ELR (cell line): Measurements from ENCODE around the gene PIGR.
A peak's percentile ranks its signal among the peaks of the same experiment; 100 is the strongest.

Experiments used
- DNase-seq: peaks from one replicate; pipeline ENCODE4 v3.0.0-alpha.2; 2015; ENCODE audit warnings: low read depth

Gene PIGR

GRCh38 chr1:206958144-206958543 lies 11.9 kb upstream of the PIGR start:
- DNase-seq, result no peak

- DNase-seq, result no peak
Measured at GRCh38 chr1:206957639-206958038, 11.4 kb upstream of the PIGR start.

- no peak for DNase-seq
Measured at GRCh38 chr1:206955476-206956451, 9.5 kb upstream of the PIGR start.

- no peak for DNase-seq
Measured at GRCh38 chr1:206954459-206955342, 8.4 kb upstream of the PIGR start.

GRCh38 chr1:206953626-206954025 lies 7.4 kb upstream of the PIGR start:
- no peak for DNase-seq

- DNase-seq, result no peak
Measured at GRCh38 chr1:206953126-206953525, 6.9 kb upstream of the PIGR start.

GRCh38 chr1:206952171-206952570 lies 5.9 kb upstream of the PIGR start:
- peak; percentile 6 for DNase-seq

- DNase-seq, result no peak
Measured at GRCh38 chr1:206951318-206952100, 5.2 kb upstream of the PIGR start.

- no peak for DNase-seq
Measured at GRCh38 chr1:206949641-206950040, 3.4 kb upstream of the PIGR start.

- no peak for DNase-seq
Measured at GRCh38 chr1:206949208-206949607, 2.9 kb upstream of the PIGR start.

- DNase-seq, result no peak
Measured at GRCh38 chr1:206947255-206947654, 989 bp upstream of the PIGR start.

- no peak for DNase-seq
Measured at GRCh38 chr1:206945779-206946178, 487 bp downstream of the PIGR start.

GRCh38 chr1:206944703-206945102 lies 1.6 kb downstream of the PIGR start:
- no peak for DNase-seq

- DNase-seq, result no peak
Measured at GRCh38 chr1:206941766-206942418, 4.4 kb downstream of the PIGR start.

GRCh38 chr1:206940588-206940936 lies 5.7 kb downstream of the PIGR start:
- DNase-seq, result no peak

- DNase-seq, result no peak
Measured at GRCh38 chr1:206939841-206940587, 6.3 kb downstream of the PIGR start.

- no peak for DNase-seq
Measured at GRCh38 chr1:206939131-206939530, 7.1 kb downstream of the PIGR start.

GRCh38 chr1:206937425-206937824 lies 8.8 kb downstream of the PIGR start:
- no peak for DNase-seq

- DNase-seq, result peak; percentile 47
Measured at GRCh38 chr1:206935491-206936067, 10.7 kb downstream of the PIGR start.

GRCh38 chr1:206933333-206933945 lies 12.8 kb downstream of the PIGR start:
- DNase-seq, result peak; percentile 47
